Stimulated activated CD4-positive, alpha-beta T cell treated with anti-CD3 and anti-CD28 coated beads, TNF-alpha, amount 100 ng/mL, for 48 hours (primary cell): ENCODE data around the gene GRIN2D.

ENCODE experiments used
- DNase-seq, 3 donors: peaks; one replicate each; pipeline ENCODE4 v3.0.0-alpha.2; 2020; ENCODE audit warnings: low read depth in 3 of 3

GRIN2D gene

DNA sequence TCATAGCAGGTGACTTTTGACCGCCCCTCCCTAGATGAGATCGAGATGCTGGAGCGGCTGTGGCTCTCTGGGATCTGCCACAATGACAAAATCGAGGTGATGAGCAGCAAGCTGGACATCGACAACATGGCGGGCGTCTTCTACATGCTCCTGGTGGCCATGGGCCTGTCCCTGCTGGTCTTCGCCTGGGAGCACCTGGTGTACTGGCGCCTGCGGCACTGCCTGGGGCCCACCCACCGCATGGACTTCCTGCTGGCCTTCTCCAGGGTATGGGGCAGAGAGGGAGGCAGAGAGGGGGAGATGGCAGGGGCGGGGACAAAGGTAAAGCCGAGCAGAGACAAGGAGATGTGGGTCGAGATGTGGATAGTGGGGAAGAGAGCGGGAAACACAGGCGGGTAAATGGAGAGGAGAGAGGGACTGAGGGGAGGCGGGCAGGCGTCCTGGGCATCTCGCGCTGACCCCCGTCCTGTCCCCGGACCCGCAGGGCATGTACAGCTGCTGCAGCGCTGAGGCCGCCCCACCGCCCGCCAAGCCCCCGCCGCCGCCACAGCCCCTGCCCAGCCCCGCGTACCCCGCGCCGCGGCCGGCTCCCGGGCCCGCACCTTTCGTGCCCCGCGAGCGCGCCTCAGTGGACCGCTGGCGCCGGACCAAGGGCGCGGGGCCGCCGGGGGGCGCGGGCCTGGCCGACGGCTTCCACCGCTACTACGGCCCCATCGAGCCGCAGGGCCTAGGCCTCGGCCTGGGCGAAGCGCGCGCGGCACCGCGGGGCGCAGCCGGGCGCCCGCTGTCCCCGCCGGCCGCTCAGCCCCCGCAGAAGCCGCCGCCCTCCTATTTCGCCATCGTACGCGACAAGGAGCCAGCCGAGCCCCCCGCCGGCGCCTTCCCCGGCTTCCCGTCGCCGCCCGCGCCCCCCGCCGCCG is 48.9 kb downstream of the GRIN2D start:
- no peak for DNase-seq

DNA sequence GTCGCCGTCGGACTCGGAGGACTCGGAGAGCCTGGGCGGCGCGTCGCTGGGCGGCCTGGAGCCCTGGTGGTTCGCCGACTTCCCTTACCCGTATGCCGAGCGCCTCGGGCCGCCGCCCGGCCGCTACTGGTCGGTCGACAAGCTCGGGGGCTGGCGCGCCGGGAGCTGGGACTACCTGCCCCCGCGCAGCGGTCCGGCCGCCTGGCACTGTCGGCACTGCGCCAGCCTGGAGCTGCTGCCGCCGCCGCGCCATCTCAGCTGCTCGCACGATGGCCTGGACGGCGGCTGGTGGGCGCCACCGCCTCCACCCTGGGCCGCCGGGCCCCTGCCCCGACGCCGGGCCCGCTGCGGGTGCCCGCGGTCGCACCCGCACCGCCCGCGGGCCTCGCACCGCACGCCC is 49.8 kb downstream of the GRIN2D start:
- no peak for DNase-seq
